AG04450 (cell line): ENCODE measurements around the gene PELI2. TPM values are rescaled to one million over a fixed set of nuclear protein-coding genes. Genes with fewer than 3 reads are reported as not detected.

Source experiments
- CTCF ChIA-PET: fragments of 300-600, 350-600 bp; formaldehyde crosslinking; extraction: SDS; loops from one replicate; lab custom pipeline; 2022; ENCODE audit warnings: antibody characterized with exemption, inconsistent platforms; lab: Charles Lee
- POLR2A ChIA-PET: fragments of 350-600 bp; formaldehyde crosslinking; extraction: SDS; loops from one replicate; lab custom pipeline; 2021; ENCODE audit warnings: antibody characterized with exemption, inconsistent platforms; lab: Yijun Ruan, JAX
- DNase-seq: peaks from one replicate; pipeline ENCODE4 v3.0.0-alpha.2; 2011; ENCODE audit warnings: low read depth, low spot score
- H3K27ac ChIP-seq: one replicate; pipeline ENCODE4 v1.5.1; 2012; ENCODE audit warnings: low read depth, low read length, control low read depth
- H3K27me3 ChIP-seq: one replicate; pipeline ENCODE4 v1.6.0; 2012; ENCODE audit warnings: low read length; ENCODE audit not compliant: control insufficient read depth, insufficient read depth
- H3K4me3 ChIP-seq: 2 replicates; pipeline ENCODE4 v1.5.1; 2011; ENCODE audit warnings: mild to moderate bottlenecking, low read depth, low read length, control low read depth
- H3K9me3 ChIP-seq: 2 replicates; pipeline ENCODE4 v1.5.1; 2012; ENCODE audit warnings: low read length; ENCODE audit not compliant: control insufficient read depth, insufficient read depth
- CTCF ChIP-seq: IDR thresholded peaks from 2 replicates; pipeline ENCODE4 v1.5.1; 2011; ENCODE audit warnings: low read depth, low read length, control low read depth, inconsistent platforms
- polyA plus RNA-seq: library from polyadenylated mRNA; depleted of rRNA; stranded (reverse); fragments of >200 nt; gene quantifications from 2 replicates; pipeline ENCODE4 v1.2.3, GENCODE V29; 2011

Gene PELI2
- polyA plus RNA-seq, 1 experiment, result 25.7 TPM

GRCh38 chr14:56147986-56148901 is 30.0 kb downstream of the PELI2 start:
- Histone ChIP-seq H3K27me3 (no peaks in the 10 kb centered on the region), H3K9me3 (no peaks in the 10 kb centered on the region), H3K4me3 (no peak overlapping the region), H3K27ac (no peak overlapping the region)
- TF ChIP-seq CTCF, result no peak
- CTCF ChIA-PET, result interaction anchor here (0.6 to 1.4 kb wide), 3 partner anchors 9 to 554 kb away, joined by 3 to 12 read pairs (median 4); no protein-coding TSS in a partner anchor
- POLR2A ChIA-PET, result no interaction called here
- DNase-seq, result no peak

GRCh38 chr14:56149151-56149550 is 30.9 kb downstream of the PELI2 start:
- no peak overlapping the region for H3K27ac ChIP-seq
- DNase-seq, result no peak
- H3K4me3 ChIP-seq, result no peak overlapping the region
- H3K27me3 ChIP-seq, result no peaks in the 10 kb centered on the region
- H3K9me3 ChIP-seq, result no peaks in the 10 kb centered on the region
- ChIA-PET POLR2A (no interaction called here), CTCF (interaction anchor here (1.1 kb wide), 1 partner anchor 10 kb away, joined by 3 read pairs; no protein-coding TSS in a partner anchor)
- no peak for TF ChIP-seq CTCF

GRCh38 chr14:56149995-56150394 is 31.8 kb downstream of the PELI2 start:
- Histone ChIP-seq H3K4me3 (no peak overlapping the region), H3K27ac (no peak overlapping the region), H3K9me3 (no peaks in the 10 kb centered on the region), H3K27me3 (no peaks in the 10 kb centered on the region)
- ChIA-PET CTCF (no interaction called here), POLR2A (no interaction called here)
- DNase-seq, result no peak
- no peak for TF ChIP-seq CTCF

- H3K9me3 ChIP-seq, result no peaks in the 10 kb centered on the region
- DNase-seq, result no peak
- no peak overlapping the region for H3K27ac ChIP-seq
- ChIA-PET POLR2A (no interaction called here), CTCF (no interaction called here)
- no peak for TF ChIP-seq CTCF
- H3K27me3 ChIP-seq, result no peaks in the 10 kb centered on the region
- H3K4me3 ChIP-seq, result no peak overlapping the region
Observed at GRCh38 chr14:56150645-56151345, 32.6 kb downstream of the PELI2 start.
